K562 (cell line): Measurements from ENCODE around the gene CEACAM5. TPM values are rescaled to one million over a fixed set of nuclear protein-coding genes. Genes with fewer than 3 reads are reported as not detected.

ENCODE experiments used
- ATAC-seq: fragments of 200-7000 bp; cut with Tn5 transposase; 3 replicates; pipeline ENCODE4 v1.9.1; 2020; ENCODE audit warnings: moderate library complexity
- BruUV-seq: library from RNA; stranded (reverse); fragments of 400-500 nt; replicated peaks from 2 replicates; lab custom pipeline; 2021; lab: Mats Ljungman, UMichigan
- CTCF ChIA-PET: fragments of 300-600 bp; formaldehyde crosslinking; extraction: SDS; loops from one replicate; lab custom pipeline; 2021; ENCODE audit warnings: low intra/inter-chr PET ratio; lab: Yijun Ruan, JAX
- POLR2A ChIA-PET: fragments of 300-600, 350-650 bp; sonication (Branson Sonifier 250); formaldehyde crosslinking; extraction: SDS; loops from one replicate; lab custom pipeline; 2021; ENCODE audit warnings: antibody characterized with exemption, inconsistent platforms; lab: Yijun Ruan, JAX
- DNase-seq, 4 experiments: peaks; one replicate each; pipeline versions ENCODE4 v3.0.0 to v3.0.0-alpha.2; 2011 to 2018; ENCODE audit warnings: low spot score in 3 of 4, mixed read lengths in 3 of 4; ENCODE audit errors: extremely low read depth in 1 of 4
- FAIRE-seq: peaks from 2 replicates; lab custom pipeline; 2011; peaks lifted over from hg19 to GRCh38; lab: Jason Lieb, UNC
- H2AFZ ChIP-seq: 2 replicates; pipeline ENCODE4 v1.6.0; 2011; ENCODE audit warnings: low read depth, low read length, control low read depth, inconsistent platforms
- H3K27ac ChIP-seq: fragments of 200-600 bp; 3 replicates; pipeline ENCODE4 v1.8.0; 2011; ENCODE audit warnings: low read depth, mild to moderate bottlenecking, control low read depth, inconsistent platforms, low read length, moderate library complexity, mixed read lengths; ENCODE audit errors: extremely low read depth
- H3K27me3 ChIP-seq, 2 experiments: fragments of 300-600 bp in 1 of 2; 2 replicates in 1 of 2; 3 replicates in 1 of 2; pipeline versions ENCODE4 v1.6.0 to v1.8.0; 2011; ENCODE audit warnings: inconsistent platforms in 2 of 2, low read length in 2 of 2, mild to moderate bottlenecking in 1 of 2, mixed read lengths in 1 of 2, moderate library complexity in 1 of 2; ENCODE audit not compliant: control insufficient read depth in 2 of 2, insufficient read depth in 2 of 2
- H3K36me3 ChIP-seq: fragments of 300-600 bp; 3 replicates; pipeline ENCODE4 v1.8.0; 2011; ENCODE audit warnings: mild to moderate bottlenecking, low read length, inconsistent platforms; ENCODE audit not compliant: control insufficient read depth, insufficient read depth
- H3K4me1 ChIP-seq, 2 experiments: fragments of 200-600 bp in 1 of 2; replicated peaks in 1 of 2; 2 replicates in 1 of 2; 3 replicates in 1 of 2; pipeline versions ENCODE4 v1.5.1 to v1.8.0; 2011; ENCODE audit warnings: inconsistent platforms in 2 of 2, low read length in 2 of 2, mild to moderate bottlenecking in 1 of 2, mixed read lengths in 1 of 2, moderate library complexity in 1 of 2; ENCODE audit not compliant: control insufficient read depth in 2 of 2, insufficient read depth in 2 of 2
- H3K4me2 ChIP-seq: 2 replicates; pipeline ENCODE4 v1.6.1; 2011; ENCODE audit warnings: low read length, control low read depth, inconsistent platforms, mixed read lengths; ENCODE audit not compliant: insufficient read depth
- H3K4me3 ChIP-seq: fragments of 200-600 bp; sonication (generic), shearing (Covaris generic); 2 replicates; pipeline ENCODE4 v1.5.1; 2016; ENCODE audit warnings: control low read depth, inconsistent platforms
- H3K79me2 ChIP-seq: fragments of 200-600 bp; 3 replicates; pipeline ENCODE4 v1.8.0; 2011; ENCODE audit warnings: low read length, inconsistent platforms; ENCODE audit not compliant: control insufficient read depth, insufficient read depth
- H3K9ac ChIP-seq, 2 experiments: 2 replicates each; pipeline versions ENCODE4 v1.6.0 to v1.6.1; 2011; ENCODE audit warnings: low read depth in 2 of 2, low read length in 2 of 2, control low read depth in 1 of 2, inconsistent platforms in 1 of 2, mild to moderate bottlenecking in 1 of 2, mixed read lengths in 1 of 2; ENCODE audit not compliant: insufficient read depth in 1 of 2
- H3K9me1 ChIP-seq: one replicate; pipeline ENCODE4 v1.6.0; 2011; ENCODE audit warnings: inconsistent platforms, mild to moderate bottlenecking, low read length, moderate library complexity; ENCODE audit not compliant: control insufficient read depth, insufficient read depth
- H3K9me3 ChIP-seq: replicated peaks from 2 replicates; pipeline ENCODE4 v1.5.1; 2011; ENCODE audit warnings: low read depth, low read length, inconsistent platforms; ENCODE audit not compliant: control insufficient read depth, insufficient read depth
- H4K20me1 ChIP-seq: replicated peaks from 2 replicates; pipeline ENCODE4 v1.6.1; 2011; ENCODE audit warnings: low read length, inconsistent platforms, mixed read lengths; ENCODE audit not compliant: control insufficient read depth, insufficient read depth
- ARID3A ChIP-seq: IDR thresholded peaks from 2 replicates; pipeline ENCODE4 v1.6.1; 2012; ENCODE audit warnings: low read depth, low read length, improper control_type of control experiment, borderline replicate concordance
- CCNT2 ChIP-seq: IDR thresholded peaks from 2 replicates; pipeline ENCODE4 v1.6.1; 2011; ENCODE audit warnings: borderline replicate concordance, low read depth, mild to moderate bottlenecking, moderate library complexity, mixed read lengths, low read length; ENCODE audit not compliant: insufficient read length; ENCODE audit errors: extremely low read depth
- CHD1 ChIP-seq: fragments of 200-600 bp; sonication (generic); IDR thresholded peaks from one replicate; pipeline ENCODE4 v1.6.1; 2012; ENCODE audit warnings: mild to moderate bottlenecking, moderate library complexity, low read length, inconsistent platforms
- CTCF ChIP-seq, 3 experiments: IDR thresholded peaks in 2 of 3; conservative IDR thresholded peaks in 1 of 3; 2 replicates each; pipeline ENCODE4 v1.5.1; 2011 to 2012; ENCODE audit warnings: low read length in 3 of 3, mild to moderate bottlenecking in 3 of 3, control low read depth in 2 of 3, improper control_type of control experiment in 1 of 3, inconsistent platforms in 1 of 3, low read depth in 1 of 3, mixed read lengths in 1 of 3, moderate library complexity in 1 of 3; ENCODE audit not compliant: insufficient read depth in 2 of 3
- EGR1 ChIP-seq: fragments of 450-650 bp; conservative IDR thresholded peaks from 2 replicates; pipeline ENCODE4 v1.6.1; 2017; ENCODE audit warnings: mild to moderate bottlenecking
- HNRNPL ChIP-seq: fragments of 200-400 bp; formaldehyde crosslinking; IDR thresholded peaks from 2 replicates; pipeline ENCODE4 v1.6.1; 2017; ENCODE audit warnings: low read depth, mild to moderate bottlenecking, low read length
- MTA1 ChIP-seq: fragments of 450-650 bp; IDR thresholded peaks from 2 replicates; pipeline ENCODE4 v1.6.1; 2017; ENCODE audit warnings: borderline replicate concordance
- SMC3 ChIP-seq: conservative IDR thresholded peaks from 2 replicates; pipeline ENCODE4 v1.6.1; 2011; ENCODE audit warnings: low read depth, low read length, improper control_type of control experiment; ENCODE audit not compliant: insufficient read depth
- TBP ChIP-seq: optimal IDR thresholded peaks from 2 replicates; pipeline ENCODE3; 2011; ENCODE audit warnings: low read depth, low read length, improper control_type of control experiment
- TFE3 ChIP-seq: fragments of 450-650 bp; formaldehyde crosslinking; IDR thresholded peaks from 2 replicates; pipeline ENCODE4 v1.4.0; 2020; ENCODE audit warnings: mild to moderate bottlenecking, mixed read lengths
- TRIM25 ChIP-seq: fragments of 450-650 bp; IDR thresholded peaks from 2 replicates; pipeline ENCODE4 v1.7.0; 2016; ENCODE audit warnings: borderline replicate concordance
- ZBTB8A ChIP-seq: fragments of 450-650 bp; IDR thresholded peaks from 2 replicates; pipeline ENCODE4 v1.6.1; 2018; ENCODE audit warnings: mild to moderate bottlenecking, moderate library complexity; ENCODE audit not compliant: partially characterized antibody
- ZNF232 ChIP-seq: sonication (generic); formaldehyde crosslinking; IDR thresholded peaks from 2 replicates; pipeline ENCODE4 v1.8.0; 2022; ENCODE audit warnings: mild to moderate bottlenecking, missing genetic modification reagents
- WGBS: fragments of 100-300 bp; shearing (Covaris generic); methylation state at CpG from one replicate; pipeline ENCODE4 v1.1.6; 2016; ENCODE audit warnings: low coverage, mixed read lengths; ENCODE audit not compliant: insufficient coverage; ENCODE audit errors: missing lambda C conversion rate; 5-methylcytosine and 5-hydroxymethylcytosine counted together
- in situ Hi-C: fragments of 300-500 bp; cut with MboI; formaldehyde crosslinking; loops from 4 replicates; pipeline ENCODE4 v1.15.0; 2018; ENCODE audit warnings: inconsistent platforms, mixed read lengths
- intact Hi-C: fragments of 100-400 bp; cut with micrococcal nuclease; formaldehyde crosslinking; loops from 2 replicates; pipeline ENCODE4 v1.14.2; 2022
- polyA plus RNA-seq, 8 experiments: library from polyadenylated mRNA; depleted of rRNA in 4 of 8; stranded (reverse) in 5 of 8; unstranded in 3 of 8; fragments of >200 nt; fragmentation: Nextera tagmentation in 2 of 8; fragmentation: Illumina TruSeq in 1 of 8; extraction: Ambion mirVana in 2 of 8; extraction: Trizol in 1 of 8; gene quantifications; 2 replicates each; pipeline versions ENCODE4 v1.2.1 to v1.2.3, GENCODE V29; 2011 to 2014; ENCODE audit warnings: inconsistent platforms in 1 of 8, missing spikeins in 1 of 8
- total RNA-seq, 7 experiments: library from RNA; depleted of rRNA in 6 of 7; stranded (reverse); fragments of >200 nt in 6 of 7; fragmentation: Illumina TruSeq in 2 of 7; extraction: Trizol in 2 of 7; gene quantifications; 2 replicates each; pipeline versions ENCODE4 v1.2.1 to v1.2.3, GENCODE V29; 2011 to 2021; ENCODE audit warnings: low replicate concordance in 1 of 7

Gene CEACAM5
- total and polyA plus RNA-seq, 9 of the 15 experiments (the other 6 are each of a cell fraction or from before 2014, with no cell fraction given): 0.33 TPM; not detected in 8

DNA sequence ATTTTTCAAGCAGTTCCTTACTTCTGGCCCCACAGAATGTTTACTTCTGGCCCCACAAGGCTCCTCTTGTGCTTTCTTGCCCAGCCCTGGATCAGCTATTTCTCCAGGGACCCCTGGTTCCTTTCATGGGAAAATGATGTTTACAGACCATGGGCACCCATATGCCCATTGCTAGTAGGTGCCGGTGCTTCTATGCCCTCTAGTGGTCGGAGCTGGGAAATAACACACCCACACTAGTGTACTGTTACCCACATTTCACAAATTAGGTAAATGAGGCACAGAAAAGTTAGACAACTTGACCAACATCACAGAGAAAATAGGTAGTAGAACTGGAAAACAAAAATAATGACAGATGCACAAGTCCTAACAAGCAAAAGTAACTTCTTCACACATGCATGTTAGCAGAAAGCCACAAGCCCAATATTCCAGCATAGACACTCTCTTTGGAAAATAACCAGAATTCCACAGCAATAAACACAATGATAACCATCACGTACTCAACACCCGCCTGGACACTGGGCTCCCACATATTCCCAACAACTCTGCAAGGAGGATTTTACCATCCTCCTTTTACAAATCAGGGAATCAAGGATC, 45.6 kb downstream of the CEACAM5 start:
- no peaks in the 10 kb centered on the region for H3K9me1 ChIP-seq
- no peak overlapping the region for H3K4me2 ChIP-seq
- no peak overlapping the region for H2AFZ ChIP-seq
- H3K27me3 ChIP-seq: peaks cover 0 to 3% of the 10 kb centered on the region in 2 experiments; a peak in 2 of 5 replicates
- DNase-seq (peak; percentile 24 to 57 (median 26)), FAIRE-seq (peak; percentile 88), ATAC-seq (peak; percentile 95)
- H3K36me3 ChIP-seq: no peaks in the 10 kb centered on the region
- intact Hi-C loops (loop anchor here (1.0 kb wide), 2 partner anchors 31 to 67 kb away; no protein-coding TSS in a partner anchor), in situ Hi-C loops (no loop called here)
- CTCF ChIA-PET: interaction anchor here (0.5 to 1.8 kb wide), 5 partner anchors 28 to 113 kb away, joined by 3 to 8 read pairs (median 4); no protein-coding TSS in a partner anchor
- POLR2A ChIA-PET: interaction anchor here (0.6 kb wide), 2 partner anchors 33 to 134 kb away, joined by 3 to 4 read pairs; no protein-coding TSS in a partner anchor
- H3K4me1 ChIP-seq: no peaks in the 10 kb centered on the region
- H3K9me3 ChIP-seq: no peaks in the 10 kb centered on the region
- H4K20me1 ChIP-seq: no peaks in the 10 kb centered on the region
- no peak overlapping the region for H3K9ac ChIP-seq
- H3K27ac ChIP-seq: no peak overlapping the region
- no peak overlapping the region for H3K4me3 ChIP-seq
- BruUV-seq: no TSS peak
- 0% methylated on average over 4 of the region's 4 CpGs for WGBS
- no peaks in the 10 kb centered on the region for H3K79me2 ChIP-seq
- TF ChIP-seq MTA1 (no peak), ZBTB8A (no peak), ZNF232 (CRISPR knock-in tag) (no peak), EGR1 (peak; percentile 20; the same call in 1 of the 2 replicates), CHD1 (no peak), HNRNPL (0 out of 2 replicates have a peak, but pooled peaks have one; percentile 27), ARID3A (no peak), CCNT2 (no peak), TRIM25 (no peak), SMC3 (0 out of 2 replicates have a peak, but pooled peaks have one; percentile 20), CTCF (IDR thresholded peaks at IDR 0.05 in 2 of 3, conservative IDR thresholded peaks at IDR 0.05 in 1 of 3; ENCODE audit: insufficient read depth in 2 of 3, low read depth in 1 of 3, low read length in 3 of 3) (peak; percentile 57 to 84 (median 59)), TBP (no peak), TFE3 (CRISPR knock-in tag) (no peak)
